MG63 (cell line): Measurements from ENCODE around the gene RBM41. TPM values are rescaled to one million over a fixed set of nuclear protein-coding genes. Genes with fewer than 3 reads are reported as not detected.
"Not testable (repeated sequence)": the region's sequence is repeated elsewhere in the genome, so short reads cannot be mapped to it uniquely, and the experiment has no call there.

Experiments
- DNase-seq: peaks from one replicate; pipeline ENCODE4 v3.0.0-alpha.2; 2020
- H3K27me3 ChIP-seq: fragments of 250-450 bp; sonication (Bioruptor Pico); 2 replicates; pipeline ENCODE4 v1.5.1; 2020; ENCODE audit warnings: mild to moderate bottlenecking, moderate library complexity
- H3K36me3 ChIP-seq: fragments of 250-450 bp; sonication (Bioruptor Pico); 2 replicates; pipeline ENCODE4 v1.5.1; 2020; ENCODE audit warnings: mild to moderate bottlenecking, moderate library complexity
- H3K4me3 ChIP-seq: fragments of 250-450 bp; sonication (Bioruptor Pico); 2 replicates; pipeline ENCODE4 v1.5.1; 2020; ENCODE audit warnings: mild to moderate bottlenecking, moderate library complexity
- H3K9me3 ChIP-seq: fragments of 250-450 bp; sonication (Bioruptor Pico); 2 replicates; pipeline ENCODE4 v1.5.1; 2020; ENCODE audit warnings: mild to moderate bottlenecking, moderate library complexity
- total RNA-seq: library from RNA; depleted of rRNA; stranded (reverse); fragments of >200 nt; shearing (Covaris generic); gene quantifications from 2 replicates; pipeline ENCODE4 v1.2.3, GENCODE V29; 2014; ENCODE audit warnings: low replicate concordance; rRNA removed

The RBM41 gene
- 12.2 and 19.9 TPM in 2 replicates for total RNA-seq

DNA sequence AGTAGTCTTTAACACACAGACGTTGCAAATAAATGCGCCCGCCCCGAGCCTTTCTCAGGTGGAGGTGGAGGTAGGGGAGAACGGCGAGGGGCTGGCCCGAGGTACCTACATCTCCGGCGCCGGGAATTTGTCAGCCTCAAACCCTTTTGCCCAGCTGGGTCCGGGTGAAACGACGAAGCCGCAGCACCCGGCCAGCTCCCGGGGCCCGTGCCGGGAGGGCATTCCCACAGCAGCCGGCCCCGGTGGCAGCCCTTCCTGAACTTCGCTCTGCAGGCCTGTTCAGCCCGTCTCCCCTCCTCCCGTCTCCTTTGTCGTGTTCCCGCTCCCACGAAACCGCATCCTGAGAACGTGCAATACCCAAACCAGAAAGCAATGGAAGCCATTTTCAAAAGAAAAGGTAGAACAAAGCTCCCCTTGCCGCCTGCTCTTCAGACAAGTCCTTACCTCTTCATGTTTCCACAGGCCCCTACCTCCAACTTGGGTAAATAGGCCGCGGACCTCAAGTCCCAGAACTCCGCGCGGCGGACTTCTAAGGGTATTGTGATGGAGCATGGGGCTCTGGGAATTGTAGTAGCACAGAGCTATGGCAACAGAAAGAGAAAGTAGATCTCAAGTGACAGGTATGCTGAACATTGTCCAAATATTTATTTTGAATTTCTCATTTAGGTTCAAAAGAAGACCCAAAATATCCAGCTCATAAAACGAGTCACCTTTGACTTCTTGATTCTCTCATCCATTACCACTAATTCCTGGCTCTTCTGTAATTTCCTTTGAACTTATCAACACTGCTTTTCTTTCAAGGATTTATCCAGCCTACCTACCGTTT, at the start of gene RBM41:
RBM41 (minus strand) TSS at position 501 of the 826 bp plus-strand sequence; CDS start at position 452, 49 bp downstream.
- DNase-seq, result peak; percentile 70
- Histone ChIP-seq H3K4me3 (peak within 1 kb of the TSS; percentile 68), H3K36me3 (peaks cover 21% of the 10 kb centered on the region), H3K9me3 (no peaks in the 10 kb centered on the region), H3K27me3 (no peaks in the 10 kb centered on the region)

DNA sequence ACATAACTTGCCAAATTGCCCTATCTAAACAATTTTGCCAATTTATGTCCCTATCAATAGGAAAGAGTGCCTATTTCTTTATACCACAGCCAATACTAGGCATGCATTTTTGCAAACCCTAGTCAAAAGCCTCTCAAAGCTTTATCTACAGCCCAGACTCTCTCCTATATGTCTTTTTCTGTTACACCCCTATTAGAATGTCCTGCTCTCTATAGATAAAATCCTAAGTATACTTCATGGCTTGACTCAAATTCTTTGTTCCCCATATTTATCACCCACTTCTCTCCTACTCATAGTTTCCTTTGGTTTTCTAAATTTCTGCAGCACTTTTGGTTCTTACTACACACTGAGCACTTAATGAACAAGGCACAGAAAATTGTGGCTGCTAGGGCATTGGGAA, 49.6 kb upstream of the RBM41 start:
- no peaks in the 10 kb centered on the region for H3K36me3 ChIP-seq
- H3K9me3 ChIP-seq, result no peaks in the 10 kb centered on the region
- no peak for DNase-seq
- H3K27me3 ChIP-seq, result no peaks in the 10 kb centered on the region
- no peak overlapping the region for H3K4me3 ChIP-seq

DNA sequence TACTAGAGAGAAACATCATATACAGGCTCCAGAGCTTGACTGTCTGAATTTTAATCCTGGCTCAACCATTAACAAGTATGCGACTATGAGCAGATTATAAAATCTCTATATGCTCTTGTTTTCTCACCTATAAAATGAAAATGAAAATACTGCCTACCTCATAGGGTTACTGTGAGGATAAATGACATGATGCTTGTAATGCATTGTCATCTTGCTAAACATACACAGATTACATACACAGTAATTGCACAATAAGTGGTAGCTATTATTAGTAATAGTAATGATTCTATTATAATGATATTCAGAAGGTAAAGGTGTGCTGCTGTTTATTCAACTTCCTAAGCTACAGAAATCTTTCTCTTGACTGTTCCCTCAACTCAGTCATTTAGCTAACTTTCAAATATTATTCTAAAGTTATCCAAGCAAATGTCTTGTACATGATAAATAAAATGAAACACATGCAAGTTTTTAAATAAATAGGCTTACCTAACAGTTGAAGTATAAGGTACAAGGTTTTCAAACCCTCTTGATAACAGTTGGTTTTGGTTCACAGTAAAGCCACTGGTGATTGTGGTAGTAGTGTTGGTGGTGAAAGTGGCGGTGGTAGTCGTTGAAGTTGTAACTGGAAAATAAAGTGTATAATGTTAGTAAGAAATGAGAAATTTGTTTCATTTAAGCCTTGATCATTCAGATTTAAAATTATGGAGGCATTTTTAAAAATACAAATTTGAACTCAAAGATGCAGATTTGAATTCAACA, 48.7 kb upstream of the RBM41 start:
- Histone ChIP-seq H3K9me3 (no peaks in the 10 kb centered on the region), H3K4me3 (no peak overlapping the region), H3K27me3 (no peaks in the 10 kb centered on the region), H3K36me3 (no peaks in the 10 kb centered on the region)
- DNase-seq, result no peak

DNA sequence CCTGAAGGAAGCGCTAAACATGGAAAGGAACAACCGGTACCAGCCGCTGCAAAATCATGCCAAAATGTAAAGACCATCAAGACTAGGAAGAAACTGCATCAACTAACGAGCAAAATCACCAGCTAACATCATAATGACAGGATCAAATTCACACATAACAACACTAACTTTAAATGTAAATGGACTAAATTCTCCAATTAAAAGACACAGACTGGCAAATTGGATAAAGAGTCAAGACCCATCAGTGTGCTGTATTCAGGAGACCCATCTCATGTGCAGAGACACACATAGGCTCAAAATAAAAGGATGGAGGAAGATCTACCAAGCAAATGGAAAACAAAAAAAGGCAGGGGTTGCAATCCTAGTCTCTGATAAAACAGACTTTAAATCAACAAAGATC, 39.0 kb upstream of the RBM41 start:
- not testable (repeated sequence) for H3K27me3 ChIP-seq, H3K36me3 ChIP-seq, H3K9me3 ChIP-seq, H3K4me3 ChIP-seq, DNase-seq

DNA sequence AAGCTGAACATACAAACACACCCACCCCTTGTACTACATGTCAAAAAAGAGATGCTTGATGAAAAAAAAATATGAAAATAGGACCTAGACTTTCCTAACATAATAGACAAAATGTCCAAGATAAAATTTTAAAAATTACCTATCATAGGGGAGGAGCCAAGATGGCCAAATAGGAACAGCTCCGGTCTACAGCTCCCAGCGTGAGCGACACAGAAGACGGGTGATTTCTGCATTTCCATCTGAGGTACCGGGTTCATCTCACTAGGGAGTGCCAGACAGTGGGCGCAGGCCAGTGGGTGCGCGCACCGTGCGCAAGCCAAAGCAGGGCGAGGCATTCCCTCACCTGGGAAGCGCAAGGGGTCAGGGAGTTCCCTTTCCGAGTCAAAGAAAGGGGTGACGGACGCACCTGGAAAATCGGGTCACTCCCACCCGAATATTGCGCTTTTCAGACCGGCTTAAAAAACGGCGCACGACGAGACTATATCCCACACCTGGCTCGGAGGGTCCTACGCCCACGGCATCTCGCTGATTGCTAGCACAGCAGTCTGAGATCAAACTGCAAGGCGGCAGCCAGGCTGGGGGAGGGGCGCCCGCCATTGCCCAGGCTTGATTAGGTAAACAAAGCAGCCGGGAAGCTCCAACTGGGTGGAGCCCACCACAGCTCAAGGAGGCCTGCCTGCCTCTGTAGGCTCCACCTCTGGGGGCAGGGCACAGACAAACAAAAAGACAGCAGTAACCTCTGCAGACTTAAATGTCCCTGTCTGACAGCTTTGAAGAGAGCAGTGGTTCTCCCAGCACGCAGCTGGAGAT, 37.2 kb upstream of the RBM41 start:
- not testable (repeated sequence) for H3K36me3 ChIP-seq, H3K4me3 ChIP-seq, DNase-seq, H3K9me3 ChIP-seq, H3K27me3 ChIP-seq

DNA sequence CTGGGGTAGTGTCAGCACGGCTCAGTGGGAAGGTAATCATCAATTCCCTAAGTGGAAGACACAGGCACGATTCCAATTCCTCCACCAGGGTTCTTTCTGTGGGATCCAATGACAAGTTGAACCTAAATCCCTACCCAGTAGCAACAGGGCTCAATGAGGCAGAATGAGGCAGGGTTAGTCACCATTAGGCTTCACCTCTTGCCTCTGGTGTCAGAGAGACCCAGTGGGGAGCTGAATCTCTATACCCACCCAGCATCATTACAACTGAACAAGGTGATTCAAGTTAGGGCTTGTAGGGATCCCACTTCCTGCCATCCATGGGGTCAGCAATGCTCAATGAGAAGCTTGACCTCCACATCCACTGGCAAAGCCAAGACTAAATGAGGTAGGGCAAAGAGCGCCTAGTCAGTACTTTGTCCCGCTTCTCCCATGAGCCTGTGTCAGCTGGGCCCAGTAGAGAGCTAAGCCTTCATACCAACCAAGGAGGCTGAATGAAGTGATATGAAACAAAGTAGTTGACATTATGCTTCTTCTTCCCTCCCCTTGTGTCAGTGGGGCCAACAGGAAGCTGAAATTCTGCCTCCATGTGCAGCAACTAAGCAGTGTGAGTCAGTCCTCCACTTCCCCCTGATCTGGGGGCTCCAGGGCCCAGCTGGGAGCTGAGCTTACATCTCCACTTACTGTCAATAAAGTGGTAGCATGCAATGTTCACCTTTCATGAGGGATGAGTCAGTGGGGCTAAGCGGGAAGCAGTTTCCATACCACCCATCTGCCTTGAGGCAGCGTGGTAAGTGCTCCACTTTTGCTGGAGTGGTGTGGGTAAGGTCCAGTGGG, 36.4 kb upstream of the RBM41 start:
- DNase-seq, result no peak
- no peaks in the 10 kb centered on the region for H3K9me3 ChIP-seq
- H3K36me3 ChIP-seq, result no peaks in the 10 kb centered on the region

DNA sequence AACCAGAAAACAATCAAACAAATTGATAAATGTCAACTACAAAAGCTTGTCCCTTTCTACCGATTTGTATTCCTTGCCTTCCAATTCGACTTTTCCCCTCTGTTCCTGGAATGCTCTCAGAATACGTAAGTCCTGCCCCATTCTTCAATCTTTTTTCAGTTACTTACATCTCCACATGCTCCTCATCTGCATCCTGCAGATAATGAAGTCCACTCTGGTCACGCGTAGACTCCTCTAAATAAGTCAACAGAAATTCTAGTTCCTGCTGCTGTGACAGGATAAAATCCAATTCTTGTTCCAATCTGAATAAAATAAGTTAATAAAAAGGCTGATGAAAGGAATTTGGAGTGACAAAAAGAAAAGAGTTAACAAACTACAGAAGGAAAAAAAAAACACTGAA, 34.4 kb upstream of the RBM41 start:
- Histone ChIP-seq H3K4me3 (no peak overlapping the region), H3K9me3 (no peaks in the 10 kb centered on the region), H3K27me3 (no peaks in the 10 kb centered on the region), H3K36me3 (no peaks in the 10 kb centered on the region)
- DNase-seq, result no peak

More for the DNA sequence above, 36.4 kb upstream of the RBM41 start:
- H3K4me3 ChIP-seq, result no peak overlapping the region
- H3K27me3 ChIP-seq, result no peaks in the 10 kb centered on the region

DNA sequence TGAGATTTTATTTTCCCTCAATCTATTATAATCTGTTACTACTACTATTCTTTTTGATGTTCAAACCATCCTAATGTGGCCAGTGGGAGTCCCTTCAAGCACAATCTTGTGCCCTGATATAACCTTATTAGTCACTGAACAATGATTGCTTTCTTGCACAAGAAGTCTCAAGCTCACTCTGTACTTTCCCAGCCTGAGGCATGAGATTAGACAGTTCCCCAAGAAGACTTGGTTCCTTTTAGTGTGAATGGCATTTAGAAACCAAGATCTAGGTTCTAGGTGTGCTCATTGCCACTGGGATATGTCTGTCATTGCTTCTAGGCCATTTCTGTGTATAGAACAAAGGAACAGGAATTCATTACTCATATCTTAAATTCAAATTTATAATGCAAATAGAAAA, 28.0 kb upstream of the RBM41 start:
- Histone ChIP-seq H3K36me3 (no peaks in the 10 kb centered on the region), H3K4me3 (no peak overlapping the region), H3K27me3 (no peaks in the 10 kb centered on the region), H3K9me3 (no peaks in the 10 kb centered on the region)
- DNase-seq, result no peak

DNA sequence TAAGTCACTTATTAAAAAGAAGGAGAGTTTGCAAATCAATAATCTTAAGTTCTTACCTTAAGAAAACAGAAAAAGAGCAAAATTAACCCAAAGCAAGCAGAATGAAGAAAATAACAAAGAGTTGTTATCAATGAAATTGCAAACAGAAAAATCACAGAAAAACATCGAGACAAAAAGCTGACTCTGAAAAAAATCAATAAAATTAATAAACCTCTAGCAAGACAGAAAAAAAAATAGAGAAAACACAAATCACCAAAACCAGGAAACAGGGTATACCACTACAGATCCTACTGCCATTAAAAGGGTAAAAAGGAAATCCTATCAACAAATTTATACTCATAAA, 17.3 kb upstream of the RBM41 start:
- no peak overlapping the region for H3K4me3 ChIP-seq
- H3K27me3 ChIP-seq, result no peaks in the 10 kb centered on the region
- DNase-seq, result no peak
- no peaks in the 10 kb centered on the region for H3K36me3 ChIP-seq
- no peaks in the 10 kb centered on the region for H3K9me3 ChIP-seq

DNA sequence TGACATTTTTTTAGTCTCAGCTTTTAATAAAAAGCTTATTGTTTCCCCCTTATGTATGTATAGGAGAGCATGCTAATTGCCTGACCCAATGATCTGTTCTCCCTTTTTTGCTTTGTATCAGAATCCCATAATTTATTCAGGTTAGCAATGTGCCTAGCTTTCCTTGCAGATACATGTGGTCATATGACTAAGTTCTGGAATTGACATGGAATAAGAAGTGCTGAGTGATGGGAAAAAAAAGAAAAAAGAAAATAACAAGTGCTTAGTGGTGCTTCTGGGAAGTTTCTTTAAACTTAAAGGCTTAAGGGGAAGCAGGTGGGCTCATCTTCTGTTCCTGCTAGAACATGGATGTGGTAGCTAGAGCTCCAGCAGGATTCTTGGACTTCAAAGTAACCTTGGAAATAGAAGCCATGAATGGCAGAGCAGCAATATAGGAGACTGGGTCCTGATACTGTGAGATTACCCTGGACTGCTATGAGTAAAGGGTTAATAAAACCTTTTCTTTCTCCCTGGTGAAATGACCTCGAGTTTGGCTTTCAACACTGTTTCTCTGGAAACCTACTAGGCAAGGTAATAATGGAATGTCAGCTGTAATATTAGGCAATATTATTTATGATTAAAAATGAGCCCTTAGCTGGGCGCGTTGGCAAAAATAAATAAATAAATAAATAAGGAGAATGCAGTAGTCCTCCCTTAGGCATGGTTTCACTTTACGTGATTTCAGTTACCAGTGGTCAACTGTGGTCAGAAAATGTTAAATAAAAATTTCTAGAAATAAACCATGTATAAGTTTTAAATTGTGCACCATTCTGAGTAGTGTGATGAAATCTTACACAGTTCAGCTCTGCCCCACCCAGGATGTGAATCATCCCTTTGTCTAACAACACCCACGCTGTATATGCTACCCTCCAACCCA, 16.7 kb upstream of the RBM41 start:
- H3K4me3 ChIP-seq, result no peak overlapping the region
- DNase-seq, result peak; percentile 42
- no peaks in the 10 kb centered on the region for H3K9me3 ChIP-seq
- H3K36me3 ChIP-seq, result no peaks in the 10 kb centered on the region
- H3K27me3 ChIP-seq, result no peaks in the 10 kb centered on the region

DNA sequence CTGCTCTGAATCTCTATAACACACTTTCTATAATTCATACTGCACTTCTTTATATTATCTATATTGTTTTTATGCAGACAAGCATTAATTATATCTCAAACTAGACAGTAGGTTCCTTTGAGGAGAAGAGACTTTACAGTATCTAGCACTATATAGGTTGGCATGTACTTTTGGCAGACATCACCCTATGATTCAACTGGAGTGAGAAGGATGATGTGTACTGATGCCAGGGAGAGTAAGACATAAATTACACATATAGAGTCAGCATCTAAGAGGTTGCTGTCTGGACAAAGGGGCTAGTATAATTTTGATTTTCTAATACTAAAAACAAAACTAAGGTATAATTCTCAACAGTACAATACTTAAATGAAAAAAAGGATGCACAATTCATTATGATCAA, 5.1 kb upstream of the RBM41 start:
- no peaks in the 10 kb centered on the region for H3K9me3 ChIP-seq
- peak; percentile 9 for DNase-seq
- H3K4me3 ChIP-seq, result no peak overlapping the region
- H3K36me3 ChIP-seq, result no peaks in the 10 kb centered on the region
- H3K27me3 ChIP-seq, result no peaks in the 10 kb centered on the region

DNA sequence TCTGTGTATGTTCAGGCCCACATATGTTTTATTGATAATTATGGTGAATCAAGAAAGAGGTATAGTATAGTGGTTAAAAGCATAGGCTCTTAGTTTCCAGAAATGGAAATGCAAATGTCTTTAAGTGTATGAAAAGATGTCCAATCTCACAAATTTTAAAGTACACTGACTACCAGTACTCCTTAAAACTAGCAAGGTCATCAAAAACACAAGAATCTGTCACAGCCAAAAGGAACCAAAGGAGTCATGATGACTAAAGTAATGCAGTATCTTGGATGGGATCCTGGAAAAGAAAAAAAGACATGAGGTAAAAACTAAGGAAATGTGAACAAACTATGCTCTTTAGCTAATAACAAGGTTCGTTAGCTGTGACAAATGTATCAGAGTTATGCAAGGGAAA, 661 bp upstream of the RBM41 start:
- Histone ChIP-seq H3K9me3 (no peaks in the 10 kb centered on the region), H3K4me3 (no peak overlapping the region; the same call in 1 of the 2 replicates), H3K36me3 (peaks cover 16% of the 10 kb centered on the region), H3K27me3 (no peaks in the 10 kb centered on the region)
- DNase-seq, result no peak

DNA sequence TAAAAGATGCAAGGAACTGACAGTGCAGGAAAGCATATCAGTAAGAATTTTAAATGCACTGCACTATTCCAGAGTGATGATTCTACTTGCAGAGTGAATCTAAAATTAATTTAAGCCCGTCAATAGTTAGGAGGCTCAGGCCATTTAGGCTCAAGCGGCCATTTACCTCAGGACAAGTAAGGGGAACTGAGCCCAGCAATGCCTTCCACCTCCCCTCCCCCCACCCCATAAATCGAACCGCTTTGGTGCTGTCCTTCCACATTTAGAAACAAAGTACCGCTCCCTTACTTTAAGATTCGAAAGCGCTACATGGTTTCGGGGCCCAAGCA, 665 bp downstream of the RBM41 start:
- Histone ChIP-seq H3K9me3 (no peaks in the 10 kb centered on the region), H3K36me3 (peaks cover 25% of the 10 kb centered on the region), H3K4me3 (peak overlapping the region; percentile 68), H3K27me3 (no peaks in the 10 kb centered on the region)
- no peak for DNase-seq

DNA sequence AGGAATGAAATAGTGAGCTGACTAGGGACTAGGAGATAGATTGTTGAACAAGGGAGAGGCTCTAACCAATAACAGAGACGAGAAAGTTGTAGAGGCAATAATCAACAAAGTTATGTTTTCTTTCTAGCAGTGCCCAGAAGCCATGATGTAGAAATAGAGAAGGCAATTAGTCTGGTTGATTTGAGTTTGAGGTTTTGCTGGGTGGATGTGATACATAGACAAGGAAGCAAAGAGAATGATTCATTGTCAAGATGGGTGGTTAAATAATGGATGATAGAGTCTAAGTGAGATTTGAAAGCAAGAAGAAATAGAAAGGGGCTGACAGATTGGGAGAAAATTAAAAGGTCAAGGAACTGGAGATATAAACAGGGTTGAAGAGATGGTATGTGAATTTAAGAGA, 11.2 kb downstream of the RBM41 start:
- H3K9me3 ChIP-seq, result no peaks in the 10 kb centered on the region
- H3K4me3 ChIP-seq, result no peak overlapping the region
- no peaks in the 10 kb centered on the region for H3K27me3 ChIP-seq
- peaks cover 26% of the 10 kb centered on the region for H3K36me3 ChIP-seq
- no peak for DNase-seq

DNA sequence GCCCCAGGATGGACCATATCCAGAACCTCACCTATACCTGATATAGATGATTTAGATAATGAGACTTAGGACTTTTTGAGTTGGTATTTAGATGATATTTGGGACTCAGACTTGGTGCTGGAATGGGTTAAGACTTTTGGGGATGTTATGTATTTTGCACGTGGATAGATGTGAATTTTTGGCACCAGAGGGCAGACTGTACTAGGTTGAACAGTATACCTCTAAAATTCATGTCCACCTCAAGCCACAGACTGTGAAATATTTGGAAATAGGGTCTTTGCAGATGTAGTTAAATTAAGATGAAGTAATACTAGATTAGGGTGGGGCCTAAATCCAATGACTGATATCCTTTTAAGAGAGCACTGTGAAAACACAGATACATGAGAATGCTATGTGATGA, 15.6 kb downstream of the RBM41 start:
- Histone ChIP-seq H3K36me3 (peaks cover 11% of the 10 kb centered on the region), H3K4me3 (no peak overlapping the region), H3K27me3 (no peaks in the 10 kb centered on the region), H3K9me3 (no peaks in the 10 kb centered on the region)
- no peak for DNase-seq

DNA sequence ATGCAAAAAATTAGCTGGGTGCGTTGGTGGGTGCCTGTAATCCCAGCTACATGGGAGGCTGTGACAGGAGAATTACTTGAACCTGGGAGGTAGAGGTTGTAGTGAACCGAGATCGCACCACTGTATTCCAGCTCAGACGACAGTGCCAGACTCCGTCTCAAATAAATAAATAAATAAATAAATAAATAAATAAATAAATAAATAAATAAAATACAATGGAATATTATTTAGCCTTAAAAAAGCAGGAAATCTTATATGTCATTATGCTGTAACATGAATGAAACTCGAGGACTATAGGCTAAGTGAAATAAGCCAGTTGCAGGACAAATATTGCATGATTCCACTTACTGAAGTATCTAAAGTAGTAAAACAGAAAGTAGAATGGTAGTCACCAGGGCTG, 42.5 kb downstream of the RBM41 start:
- no peaks in the 10 kb centered on the region for H3K9me3 ChIP-seq
- no peak overlapping the region for H3K4me3 ChIP-seq
- H3K27me3 ChIP-seq, result no peaks in the 10 kb centered on the region
- no peak for DNase-seq
- no peaks in the 10 kb centered on the region for H3K36me3 ChIP-seq
